GM23338 (cell line): ENCODE measurements around the gene SLC1A6. TPM values are rescaled to one million over a fixed set of nuclear protein-coding genes. Genes with fewer than 3 reads are reported as not detected.

Experiments
- ATAC-seq: fragments of 200-7000 bp; cut with Tn5 transposase; 3 replicates; pipeline ENCODE4 v1.9.1; 2020
- DNase-seq: peaks from one replicate; pipeline ENCODE4 v3.0.0-alpha.2; 2015; ENCODE audit warnings: low spot score
- H2AFZ ChIP-seq: fragments of 200-600 bp; sonication (generic); 2 replicates; pipeline ENCODE4 v1.8.0; 2016; ENCODE audit warnings: antibody characterized with exemption, mild to moderate bottlenecking, moderate library complexity
- H3F3A ChIP-seq: fragments of 200-600 bp; sonication (generic); replicated peaks from 2 replicates; pipeline ENCODE4 v1.8.0; 2017; ENCODE audit warnings: antibody characterized with exemption, mixed run types, low read depth
- H3K27ac ChIP-seq: fragments of 200-600 bp; sonication (generic); 2 replicates; pipeline ENCODE4 v1.6.1; 2016; ENCODE audit warnings: low read depth
- H3K27me3 ChIP-seq: fragments of 200-600 bp; sonication (generic); 2 replicates; pipeline ENCODE4 v1.8.0; 2016; ENCODE audit warnings: mild to moderate bottlenecking, mixed run types, moderate library complexity; ENCODE audit not compliant: insufficient read depth
- H3K36me3 ChIP-seq: fragments of 200-600 bp; sonication (generic); 2 replicates; pipeline ENCODE4 v1.8.0; 2016; ENCODE audit warnings: mild to moderate bottlenecking; ENCODE audit not compliant: insufficient read depth
- H3K4me1 ChIP-seq: fragments of 200-600 bp; sonication (generic); 2 replicates; pipeline ENCODE4 v1.8.0; 2016; ENCODE audit warnings: mild to moderate bottlenecking, moderate library complexity; ENCODE audit not compliant: insufficient read depth
- H3K4me2 ChIP-seq: fragments of 200-600 bp; sonication (generic); 2 replicates; pipeline ENCODE4 v1.7.1; 2017; ENCODE audit warnings: mixed run types
- H3K4me3 ChIP-seq: fragments of 200-600 bp; sonication (generic); 2 replicates; pipeline ENCODE4 v1.6.1; 2016; ENCODE audit warnings: mixed run types
- H3K79me2 ChIP-seq: fragments of 200-600 bp; sonication (generic); replicated peaks from 2 replicates; pipeline ENCODE4 v1.8.0; 2017; ENCODE audit warnings: mild to moderate bottlenecking; ENCODE audit not compliant: insufficient read depth
- H3K9me2 ChIP-seq: fragments of 200-600 bp; sonication (generic); 2 replicates; pipeline ENCODE4 v1.8.0; 2017; ENCODE audit not compliant: insufficient read depth
- H4K20me1 ChIP-seq: fragments of 200-600 bp; sonication (generic); replicated peaks from 2 replicates; pipeline ENCODE4 v1.8.0; 2017; ENCODE audit warnings: mild to moderate bottlenecking; ENCODE audit not compliant: insufficient read depth
- H3K27ac Mint-ChIP-seq: 2 replicates; pipeline ENCODE4 v1.8.0; 2020; ENCODE audit warnings: inconsistent platforms, mild to moderate bottlenecking, moderate library complexity, mixed read lengths
- H3K27me3 Mint-ChIP-seq: 3 replicates; pipeline ENCODE4 v1.8.0; 2022; ENCODE audit warnings: low read depth, mild to moderate bottlenecking, moderate library complexity, mixed read lengths, inconsistent platforms; ENCODE audit not compliant: insufficient read depth, poor library complexity
- H3K36me3 Mint-ChIP-seq: 3 replicates; pipeline ENCODE4 v1.8.0; 2021; ENCODE audit warnings: low read depth, mild to moderate bottlenecking, inconsistent platforms, moderate library complexity, mixed read lengths
- H3K4me1 Mint-ChIP-seq: 3 replicates; pipeline ENCODE4 v1.8.0; 2020; ENCODE audit warnings: mild to moderate bottlenecking, inconsistent platforms, mixed read lengths
- H3K4me3 Mint-ChIP-seq: 3 replicates; pipeline ENCODE4 v1.8.0; 2021; ENCODE audit warnings: moderate library complexity, mild to moderate bottlenecking, inconsistent platforms, mixed read lengths
- H3K9me3 Mint-ChIP-seq: 3 replicates; pipeline ENCODE4 v1.8.0; 2020; ENCODE audit warnings: moderate library complexity, mild to moderate bottlenecking, inconsistent platforms, mixed read lengths
- CREB1 ChIP-seq: fragments of 250-450 bp; sonication (Bioruptor Pico); IDR thresholded peaks from 2 replicates; pipeline ENCODE4 v1.5.0; 2020; ENCODE audit warnings: low read depth, mild to moderate bottlenecking, moderate library complexity
- EZH2 ChIP-seq: fragments of 200-600 bp; sonication (generic); IDR thresholded peaks from one replicate; pipeline ENCODE4 v1.8.0; 2017; ENCODE audit warnings: antibody characterized with exemption, mild to moderate bottlenecking, low read depth; ENCODE audit not compliant: unreplicated experiment
- EZH2phosphoT487 ChIP-seq: fragments of 200-600 bp; sonication (generic); IDR thresholded peaks from one replicate; pipeline ENCODE4 v1.8.1; 2018; ENCODE audit warnings: antibody characterized with exemption; ENCODE audit not compliant: unreplicated experiment
- JUNB ChIP-seq: IDR thresholded peaks from one replicate; pipeline ENCODE4 v1.6.1; 2016; ENCODE audit warnings: antibody characterized with exemption; ENCODE audit not compliant: unreplicated experiment
- NANOG ChIP-seq: IDR thresholded peaks from 2 replicates; pipeline ENCODE4 v1.6.1; 2016; ENCODE audit warnings: antibody characterized with exemption, borderline replicate concordance
- POLR2AphosphoS5 ChIP-seq: IDR thresholded peaks from 2 replicates; pipeline ENCODE4 v1.6.1; 2016; ENCODE audit warnings: antibody characterized with exemption, low read depth
- STAT1 ChIP-seq: IDR thresholded peaks from one replicate; pipeline ENCODE4 v1.6.1; 2016; ENCODE audit warnings: antibody characterized with exemption; ENCODE audit not compliant: unreplicated experiment
- ZNF114 ChIP-seq: fragments of 250-450 bp; sonication (Bioruptor Pico); IDR thresholded peaks from 2 replicates; pipeline ENCODE4 v1.5.0; 2020; ENCODE audit warnings: mild to moderate bottlenecking, moderate library complexity
- ZNF331 ChIP-seq: fragments of 250-450 bp; sonication (Bioruptor Pico); IDR thresholded peaks from 2 replicates; pipeline ENCODE4 v1.5.0; 2020; ENCODE audit warnings: low read depth, mild to moderate bottlenecking, moderate library complexity
- polyA plus RNA-seq: library from polyadenylated mRNA; unstranded; fragments of >200 nt; fragmentation: Nextera tagmentation; extraction: Ambion mirVana; gene quantifications from 2 replicates; pipeline ENCODE4 v1.2.1, GENCODE V29; 2016
- total RNA-seq: library from RNA; depleted of rRNA; stranded (reverse); fragments of >200 nt; shearing (Covaris generic); gene quantifications from 2 replicates; pipeline ENCODE4 v1.2.3, GENCODE V29; 2014
- TF ChIP-seq, protein P1 (sequence below), 2 experiments: fragments of 200-600 bp in 1 of 2; sonication (generic) in 1 of 2; conservative IDR thresholded peaks; 2 replicates each; pipeline versions ENCODE4 v1.5.1 to v1.6.1; 2016 to 2017; ENCODE audit warnings: antibody characterized with exemption in 2 of 2, low read depth in 2 of 2, mild to moderate bottlenecking in 2 of 2, moderate library complexity in 1 of 2
- TF ChIP-seq, protein P2 (sequence below): fragments of 250-450 bp; sonication (Bioruptor Pico); IDR thresholded peaks from 2 replicates; pipeline ENCODE4 v1.5.0; 2020; ENCODE audit warnings: mild to moderate bottlenecking, moderate library complexity
- TF ChIP-seq, protein P3 (sequence below): IDR thresholded peaks from one replicate; pipeline ENCODE4 v1.6.1; 2018; ENCODE audit warnings: antibody characterized with exemption; ENCODE audit not compliant: unreplicated experiment
- TF ChIP-seq, protein P4 (sequence below): IDR thresholded peaks from 2 replicates; pipeline ENCODE4 v1.6.1; 2016; ENCODE audit warnings: antibody characterized with exemption

The SLC1A6 gene
- total and polyA plus RNA-seq, 2 experiments from 2014 or later: 12.6 to 37.3 TPM

DNA sequence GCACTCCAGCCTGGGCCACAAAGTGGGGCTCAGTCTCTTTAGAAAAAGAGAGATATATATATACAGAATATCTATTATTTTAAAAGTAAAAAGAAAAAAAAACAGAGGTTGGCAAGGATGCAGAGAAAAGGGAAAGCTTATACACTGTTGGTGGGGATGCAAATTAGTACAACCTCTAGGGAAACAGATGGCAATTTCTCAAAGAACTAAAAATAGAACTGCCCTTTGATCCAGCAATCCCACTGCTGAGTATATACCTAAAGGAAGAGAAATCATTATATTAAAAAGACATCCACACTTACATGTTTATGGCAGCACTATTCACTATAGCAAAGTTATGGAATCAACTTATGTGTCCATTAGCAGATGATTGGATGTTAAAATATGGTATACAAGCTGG lies 28.6 kb upstream of the SLC1A6 start:
- H3K36me3 ChIP-seq: no peaks in the 10 kb centered on the region
- H3K27me3 ChIP-seq: peaks cover 39% of the 10 kb centered on the region
- H3F3A ChIP-seq: no peaks in the 10 kb centered on the region
- Mint-ChIP-seq H3K27ac (no peak overlapping the region), H3K27me3 (peaks cover 36% of the 10 kb centered on the region), H3K9me3 (peaks cover 9% of the 10 kb centered on the region), H3K36me3 (no peaks in the 10 kb centered on the region), H3K4me1 (peaks cover 4% of the 10 kb centered on the region; the same call in 2 of the 3 replicates), H3K4me3 (no peak overlapping the region)
- H3K4me3 ChIP-seq: no peak overlapping the region
- no peaks in the 10 kb centered on the region for H3K9me2 ChIP-seq
- no peaks in the 10 kb centered on the region for H4K20me1 ChIP-seq
- ATAC-seq (no peak), DNase-seq (no peak)
- no peaks in the 10 kb centered on the region for H3K4me1 ChIP-seq
- no peak for TF ChIP-seq STAT1
- TF ChIP-seq JUNB: no peak
- TF ChIP-seq EZH2phosphoT487: no peak
- TF ChIP-seq NANOG: no peak
- TF ChIP-seq ZNF331 (CRISPR knock-in tag): no peak
- TF ChIP-seq CREB1: no peak
- TF ChIP-seq, protein P1, sequence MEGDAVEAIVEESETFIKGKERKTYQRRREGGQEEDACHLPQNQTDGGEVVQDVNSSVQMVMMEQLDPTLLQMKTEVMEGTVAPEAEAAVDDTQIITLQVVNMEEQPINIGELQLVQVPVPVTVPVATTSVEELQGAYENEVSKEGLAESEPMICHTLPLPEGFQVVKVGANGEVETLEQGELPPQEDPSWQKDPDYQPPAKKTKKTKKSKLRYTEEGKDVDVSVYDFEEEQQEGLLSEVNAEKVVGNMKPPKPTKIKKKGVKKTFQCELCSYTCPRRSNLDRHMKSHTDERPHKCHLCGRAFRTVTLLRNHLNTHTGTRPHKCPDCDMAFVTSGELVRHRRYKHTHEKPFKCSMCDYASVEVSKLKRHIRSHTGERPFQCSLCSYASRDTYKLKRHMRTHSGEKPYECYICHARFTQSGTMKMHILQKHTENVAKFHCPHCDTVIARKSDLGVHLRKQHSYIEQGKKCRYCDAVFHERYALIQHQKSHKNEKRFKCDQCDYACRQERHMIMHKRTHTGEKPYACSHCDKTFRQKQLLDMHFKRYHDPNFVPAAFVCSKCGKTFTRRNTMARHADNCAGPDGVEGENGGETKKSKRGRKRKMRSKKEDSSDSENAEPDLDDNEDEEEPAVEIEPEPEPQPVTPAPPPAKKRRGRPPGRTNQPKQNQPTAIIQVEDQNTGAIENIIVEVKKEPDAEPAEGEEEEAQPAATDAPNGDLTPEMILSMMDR (conservative IDR thresholded peaks at IDR 0.05; ENCODE audit: low read depth in 2 of 2): no peak
- TF ChIP-seq ZNF114: no peak
- TF ChIP-seq, protein P2, sequence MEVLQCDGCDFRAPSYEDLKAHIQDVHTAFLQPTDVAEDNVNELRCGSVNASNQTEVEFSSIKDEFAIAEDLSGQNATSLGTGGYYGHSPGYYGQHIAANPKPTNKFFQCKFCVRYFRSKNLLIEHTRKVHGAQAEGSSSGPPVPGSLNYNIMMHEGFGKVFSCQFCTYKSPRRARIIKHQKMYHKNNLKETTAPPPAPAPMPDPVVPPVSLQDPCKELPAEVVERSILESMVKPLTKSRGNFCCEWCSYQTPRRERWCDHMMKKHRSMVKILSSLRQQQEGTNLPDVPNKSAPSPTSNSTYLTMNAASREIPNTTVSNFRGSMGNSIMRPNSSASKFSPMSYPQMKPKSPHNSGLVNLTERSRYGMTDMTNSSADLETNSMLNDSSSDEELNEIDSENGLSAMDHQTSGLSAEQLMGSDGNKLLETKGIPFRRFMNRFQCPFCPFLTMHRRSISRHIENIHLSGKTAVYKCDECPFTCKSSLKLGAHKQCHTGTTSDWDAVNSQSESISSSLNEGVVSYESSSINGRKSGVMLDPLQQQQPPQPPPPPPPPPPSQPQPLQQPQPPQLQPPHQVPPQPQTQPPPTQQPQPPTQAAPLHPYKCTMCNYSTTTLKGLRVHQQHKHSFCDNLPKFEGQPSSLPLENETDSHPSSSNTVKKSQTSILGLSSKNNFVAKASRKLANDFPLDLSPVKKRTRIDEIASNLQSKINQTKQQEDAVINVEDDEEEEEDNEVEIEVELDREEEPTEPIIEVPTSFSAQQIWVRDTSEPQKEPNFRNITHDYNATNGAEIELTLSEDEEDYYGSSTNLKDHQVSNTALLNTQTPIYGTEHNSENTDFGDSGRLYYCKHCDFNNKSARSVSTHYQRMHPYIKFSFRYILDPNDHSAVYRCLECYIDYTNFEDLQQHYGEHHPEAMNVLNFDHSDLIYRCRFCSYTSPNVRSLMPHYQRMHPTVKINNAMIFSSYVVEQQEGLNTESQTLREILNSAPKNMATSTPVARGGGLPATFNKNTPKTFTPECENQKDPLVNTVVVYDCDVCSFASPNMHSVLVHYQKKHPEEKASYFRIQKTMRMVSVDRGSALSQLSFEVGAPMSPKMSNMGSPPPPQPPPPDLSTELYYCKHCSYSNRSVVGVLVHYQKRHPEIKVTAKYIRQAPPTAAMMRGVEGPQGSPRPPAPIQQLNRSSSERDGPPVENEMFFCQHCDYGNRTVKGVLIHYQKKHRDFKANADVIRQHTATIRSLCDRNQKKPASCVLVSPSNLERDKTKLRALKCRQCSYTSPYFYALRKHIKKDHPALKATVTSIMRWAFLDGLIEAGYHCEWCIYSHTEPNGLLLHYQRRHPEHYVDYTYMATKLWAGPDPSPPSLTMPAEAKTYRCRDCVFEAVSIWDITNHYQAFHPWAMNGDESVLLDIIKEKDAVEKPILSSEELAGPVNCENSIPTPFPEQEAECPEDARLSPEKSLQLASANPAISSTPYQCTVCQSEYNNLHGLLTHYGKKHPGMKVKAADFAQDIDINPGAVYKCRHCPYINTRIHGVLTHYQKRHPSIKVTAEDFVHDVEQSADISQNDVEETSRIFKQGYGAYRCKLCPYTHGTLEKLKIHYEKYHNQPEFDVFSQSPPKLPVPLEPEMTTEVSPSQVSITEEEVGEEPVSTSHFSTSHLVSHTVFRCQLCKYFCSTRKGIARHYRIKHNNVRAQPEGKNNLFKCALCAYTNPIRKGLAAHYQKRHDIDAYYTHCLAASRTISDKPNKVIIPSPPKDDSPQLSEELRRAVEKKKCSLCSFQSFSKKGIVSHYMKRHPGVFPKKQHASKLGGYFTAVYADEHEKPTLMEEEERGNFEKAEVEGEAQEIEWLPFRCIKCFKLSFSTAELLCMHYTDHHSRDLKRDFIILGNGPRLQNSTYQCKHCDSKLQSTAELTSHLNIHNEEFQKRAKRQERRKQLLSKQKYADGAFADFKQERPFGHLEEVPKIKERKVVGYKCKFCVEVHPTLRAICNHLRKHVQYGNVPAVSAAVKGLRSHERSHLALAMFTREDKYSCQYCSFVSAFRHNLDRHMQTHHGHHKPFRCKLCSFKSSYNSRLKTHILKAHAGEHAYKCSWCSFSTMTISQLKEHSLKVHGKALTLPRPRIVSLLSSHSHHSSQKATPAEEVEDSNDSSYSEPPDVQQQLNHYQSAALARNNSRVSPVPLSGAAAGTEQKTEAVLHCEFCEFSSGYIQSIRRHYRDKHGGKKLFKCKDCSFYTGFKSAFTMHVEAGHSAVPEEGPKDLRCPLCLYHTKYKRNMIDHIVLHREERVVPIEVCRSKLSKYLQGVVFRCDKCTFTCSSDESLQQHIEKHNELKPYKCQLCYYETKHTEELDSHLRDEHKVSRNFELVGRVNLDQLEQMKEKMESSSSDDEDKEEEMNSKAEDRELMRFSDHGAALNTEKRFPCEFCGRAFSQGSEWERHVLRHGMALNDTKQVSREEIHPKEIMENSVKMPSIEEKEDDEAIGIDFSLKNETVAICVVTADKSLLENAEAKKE (CRISPR knock-in tag): no peak
- TF ChIP-seq, protein P3, sequence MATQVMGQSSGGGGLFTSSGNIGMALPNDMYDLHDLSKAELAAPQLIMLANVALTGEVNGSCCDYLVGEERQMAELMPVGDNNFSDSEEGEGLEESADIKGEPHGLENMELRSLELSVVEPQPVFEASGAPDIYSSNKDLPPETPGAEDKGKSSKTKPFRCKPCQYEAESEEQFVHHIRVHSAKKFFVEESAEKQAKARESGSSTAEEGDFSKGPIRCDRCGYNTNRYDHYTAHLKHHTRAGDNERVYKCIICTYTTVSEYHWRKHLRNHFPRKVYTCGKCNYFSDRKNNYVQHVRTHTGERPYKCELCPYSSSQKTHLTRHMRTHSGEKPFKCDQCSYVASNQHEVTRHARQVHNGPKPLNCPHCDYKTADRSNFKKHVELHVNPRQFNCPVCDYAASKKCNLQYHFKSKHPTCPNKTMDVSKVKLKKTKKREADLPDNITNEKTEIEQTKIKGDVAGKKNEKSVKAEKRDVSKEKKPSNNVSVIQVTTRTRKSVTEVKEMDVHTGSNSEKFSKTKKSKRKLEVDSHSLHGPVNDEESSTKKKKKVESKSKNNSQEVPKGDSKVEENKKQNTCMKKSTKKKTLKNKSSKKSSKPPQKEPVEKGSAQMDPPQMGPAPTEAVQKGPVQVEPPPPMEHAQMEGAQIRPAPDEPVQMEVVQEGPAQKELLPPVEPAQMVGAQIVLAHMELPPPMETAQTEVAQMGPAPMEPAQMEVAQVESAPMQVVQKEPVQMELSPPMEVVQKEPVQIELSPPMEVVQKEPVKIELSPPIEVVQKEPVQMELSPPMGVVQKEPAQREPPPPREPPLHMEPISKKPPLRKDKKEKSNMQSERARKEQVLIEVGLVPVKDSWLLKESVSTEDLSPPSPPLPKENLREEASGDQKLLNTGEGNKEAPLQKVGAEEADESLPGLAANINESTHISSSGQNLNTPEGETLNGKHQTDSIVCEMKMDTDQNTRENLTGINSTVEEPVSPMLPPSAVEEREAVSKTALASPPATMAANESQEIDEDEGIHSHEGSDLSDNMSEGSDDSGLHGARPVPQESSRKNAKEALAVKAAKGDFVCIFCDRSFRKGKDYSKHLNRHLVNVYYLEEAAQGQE: no peak
- TF ChIP-seq, protein P4, sequence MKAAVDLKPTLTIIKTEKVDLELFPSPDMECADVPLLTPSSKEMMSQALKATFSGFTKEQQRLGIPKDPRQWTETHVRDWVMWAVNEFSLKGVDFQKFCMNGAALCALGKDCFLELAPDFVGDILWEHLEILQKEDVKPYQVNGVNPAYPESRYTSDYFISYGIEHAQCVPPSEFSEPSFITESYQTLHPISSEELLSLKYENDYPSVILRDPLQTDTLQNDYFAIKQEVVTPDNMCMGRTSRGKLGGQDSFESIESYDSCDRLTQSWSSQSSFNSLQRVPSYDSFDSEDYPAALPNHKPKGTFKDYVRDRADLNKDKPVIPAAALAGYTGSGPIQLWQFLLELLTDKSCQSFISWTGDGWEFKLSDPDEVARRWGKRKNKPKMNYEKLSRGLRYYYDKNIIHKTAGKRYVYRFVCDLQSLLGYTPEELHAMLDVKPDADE: no peak
- TF ChIP-seq POLR2AphosphoS5: no peak
- no peak for TF ChIP-seq EZH2
- H3K4me2 ChIP-seq: no peak overlapping the region
- no peaks in the 10 kb centered on the region for H3K79me2 ChIP-seq
- no peak overlapping the region for H3K27ac ChIP-seq
- no peak overlapping the region for H2AFZ ChIP-seq
